Stimulated activated naive B cell treated with anti-CD40 and anti-IgM and Interleukin-4, amounts not matched to agents 10 μg/mL and 1 μg/mL and 100 μg/mL, for 72 hours (primary cell): ENCODE results near the gene DNAJB6.
A peak's percentile ranks its signal among the peaks of the same experiment; 100 is the strongest.

ENCODE experiments used
- ATAC-seq, 2 donors: fragments of 150-1000 bp; cut with Tn5 transposase; replicated peaks; 2 replicates each; pipeline ENCODE4 v1.10.0; 2021; ENCODE audit warnings: moderate library complexity in 1 of 2
- DNase-seq: peaks from one replicate; pipeline ENCODE4 v3.0.0; 2021
- H3K27ac Mint-ChIP-seq: one replicate; pipeline ENCODE4 v1.8.0; 2022; ENCODE audit warnings: mild to moderate bottlenecking, mixed read lengths
- H3K27me3 Mint-ChIP-seq, 2 donors: one replicate each; pipeline ENCODE4 v1.8.0; 2022; ENCODE audit warnings: mixed read lengths in 2 of 2
- H3K36me3 Mint-ChIP-seq, 2 donors: one replicate each; pipeline ENCODE4 v1.8.0; 2022; ENCODE audit warnings: mixed read lengths in 2 of 2, mild to moderate bottlenecking in 1 of 2
- H3K4me1 Mint-ChIP-seq, 2 donors: one replicate each; pipeline ENCODE4 v1.8.0; 2022; ENCODE audit warnings: mixed read lengths in 2 of 2, mild to moderate bottlenecking in 1 of 2
- H3K4me3 Mint-ChIP-seq, 2 donors: one replicate each; pipeline ENCODE4 v1.8.0; 2022; ENCODE audit warnings: mild to moderate bottlenecking in 2 of 2, mixed read lengths in 2 of 2, moderate library complexity in 1 of 2
- H3K9me3 Mint-ChIP-seq, 2 donors: one replicate each; pipeline ENCODE4 v1.8.0; 2022; ENCODE audit warnings: mixed read lengths in 2 of 2, mild to moderate bottlenecking in 1 of 2

DNAJB6 gene

DNA sequence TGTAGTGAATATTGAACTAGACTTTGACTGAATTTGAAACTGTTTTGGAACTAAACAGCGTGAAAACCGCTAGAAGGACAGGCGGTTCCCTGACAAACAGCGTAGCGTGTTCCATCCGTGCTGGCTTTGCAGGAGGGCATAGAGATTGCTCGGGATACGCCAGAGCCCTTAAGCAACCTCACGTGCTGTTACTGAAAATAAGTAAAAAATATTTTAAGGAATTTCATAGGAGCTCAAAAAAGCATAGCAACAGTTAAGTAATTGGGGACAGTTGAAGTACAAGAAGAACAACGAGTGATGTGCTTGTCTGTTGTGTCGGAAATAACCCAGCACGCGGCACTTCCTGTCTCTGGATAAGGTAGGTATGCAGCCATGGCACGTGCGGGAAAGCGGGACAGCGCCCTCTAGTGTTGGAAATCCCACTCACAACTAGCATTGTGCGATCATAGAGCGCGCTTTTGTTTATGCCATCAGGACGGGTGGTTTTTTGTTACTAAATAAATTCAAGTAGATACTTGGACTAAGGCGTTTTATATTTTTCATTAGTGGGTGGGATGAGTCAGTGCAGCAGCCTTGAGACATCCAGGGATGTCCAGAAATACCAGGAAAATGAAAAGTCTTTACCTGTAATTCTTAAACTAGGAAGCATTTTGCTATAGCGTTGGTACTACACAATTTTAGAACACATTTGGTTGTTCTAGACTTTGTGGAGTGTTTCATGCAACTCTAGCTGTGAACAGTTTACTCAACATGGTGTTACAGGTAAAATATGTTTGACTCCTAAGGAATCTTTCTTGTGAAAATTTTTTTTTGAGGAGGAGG, 50.4 kb downstream of the DNAJB6 start:
- no peaks in the 10 kb centered on the region for H3K27me3 Mint-ChIP-seq
- peaks cover 36 to 60% of the 10 kb centered on the region in 2 donors for H3K36me3 Mint-ChIP-seq
- DNase-seq, result peak; percentile 41
- H3K4me1 Mint-ChIP-seq, result peaks cover 8 to 15% of the 10 kb centered on the region in 2 donors
- no peak overlapping the region for H3K4me3 Mint-ChIP-seq
- peak overlapping the region; percentile 44 for H3K27ac Mint-ChIP-seq
- ATAC-seq, result peak; percentile 93 to 94
- H3K9me3 Mint-ChIP-seq, result no peaks in the 10 kb centered on the region

DNA sequence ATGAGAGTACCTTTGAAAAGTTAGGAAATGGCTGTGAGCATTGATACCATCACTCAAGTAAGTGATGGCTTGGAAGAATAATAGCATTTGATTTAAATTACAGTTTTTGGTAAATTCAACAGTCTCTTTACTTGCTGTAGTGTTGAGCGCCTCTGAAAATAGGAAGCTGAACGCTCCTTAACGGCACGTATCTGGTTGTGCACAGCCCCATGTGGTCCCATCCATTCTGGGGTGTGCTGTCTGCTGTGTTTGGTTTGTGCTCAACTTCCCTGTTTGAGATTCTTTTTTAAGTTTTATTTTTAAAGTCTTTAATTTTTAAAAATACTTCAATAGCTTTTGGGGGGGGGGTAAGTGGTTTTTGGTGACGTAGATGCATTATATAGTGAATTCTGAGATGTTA, 51.5 kb downstream of the DNAJB6 start:
- Mint-ChIP-seq H3K4me3 (no peak overlapping the region), H3K36me3 (peaks cover 32 to 57% of the 10 kb centered on the region in 2 donors), H3K27ac (no peak overlapping the region), H3K9me3 (no peaks in the 10 kb centered on the region), H3K4me1 (peaks cover 9 to 15% of the 10 kb centered on the region in 2 donors), H3K27me3 (no peaks in the 10 kb centered on the region)
- ATAC-seq, result no peak
- DNase-seq, result no peak

DNA sequence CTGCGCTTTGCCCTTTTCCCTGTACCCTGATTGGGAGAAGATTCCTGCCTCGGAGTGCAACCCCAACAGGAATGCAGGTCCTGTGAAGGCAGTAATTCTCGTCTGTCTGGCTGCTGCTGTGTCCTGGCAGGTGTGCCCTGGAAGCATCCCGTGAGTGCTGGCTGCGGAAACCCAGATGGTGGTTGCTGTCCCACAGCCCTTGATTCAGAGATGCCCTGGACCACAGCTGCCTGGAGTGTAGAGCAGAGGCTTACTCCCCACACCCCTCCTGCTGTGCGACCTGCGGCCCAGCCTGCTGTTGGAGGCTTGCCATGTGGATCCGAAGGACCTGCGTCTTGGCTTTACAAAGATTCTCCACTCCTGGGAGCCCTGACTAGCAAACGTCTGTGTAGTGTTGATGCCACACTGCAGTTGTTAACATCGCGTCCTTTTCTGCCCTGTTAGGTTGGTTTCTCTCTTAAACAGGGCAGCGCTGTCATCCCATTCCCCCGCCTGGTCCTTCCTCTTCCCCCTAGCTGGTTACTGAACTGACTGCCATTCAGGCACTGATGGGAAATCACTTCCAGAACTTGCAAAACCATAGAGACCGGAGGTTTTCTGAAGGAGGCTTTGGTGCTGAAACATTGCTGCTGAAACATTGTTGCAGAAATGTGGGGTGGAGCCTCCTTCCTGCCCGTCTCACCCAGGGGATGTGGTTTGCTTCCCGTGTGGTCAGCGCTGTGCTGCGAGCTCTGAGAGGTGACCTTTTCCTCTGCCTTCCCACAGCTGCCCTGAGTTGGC, 53.3 kb downstream of the DNAJB6 start:
- Mint-ChIP-seq H3K4me3 (no peak overlapping the region), H3K4me1 (peaks cover 9 to 15% of the 10 kb centered on the region in 2 donors), H3K27me3 (no peaks in the 10 kb centered on the region), H3K27ac (peak overlapping the region; percentile 4), H3K36me3 (peaks cover 23 to 58% of the 10 kb centered on the region in 2 donors), H3K9me3 (no peaks in the 10 kb centered on the region)
- ATAC-seq, result peak in 1 of 2 donors; percentile 35
- no peak for DNase-seq

DNA sequence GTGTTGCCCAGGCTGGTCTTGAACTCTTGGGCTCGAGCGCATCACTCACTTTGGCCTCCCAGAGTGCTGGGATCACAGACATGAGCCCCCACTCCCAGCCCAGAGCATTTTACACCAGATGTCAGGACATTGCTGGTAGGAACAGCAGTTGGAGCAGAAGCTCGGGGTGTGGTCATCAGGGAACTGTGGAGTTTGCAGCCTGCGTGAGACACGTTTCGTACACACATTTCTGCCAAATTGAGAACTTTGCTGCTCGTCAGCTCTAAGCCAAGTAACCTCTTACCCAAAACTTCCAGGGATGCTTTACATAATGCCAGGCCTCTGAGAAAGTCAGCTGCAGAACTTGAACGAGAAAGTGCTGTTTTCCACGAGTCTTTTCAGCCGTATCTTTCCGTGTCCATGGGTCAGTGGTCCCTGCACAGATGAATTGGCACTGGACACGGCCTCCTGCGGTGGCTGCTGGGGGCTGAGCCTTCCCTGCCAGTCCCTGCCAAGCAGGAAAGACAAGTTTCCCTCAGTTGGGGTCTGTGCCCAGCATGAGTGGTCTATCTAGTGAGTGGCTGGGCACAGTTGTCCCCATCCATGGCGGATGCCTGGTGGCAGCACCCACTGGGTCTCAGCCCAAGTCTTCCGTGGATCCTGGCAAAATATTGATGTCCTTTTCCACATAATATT, 54.4 kb downstream of the DNAJB6 start:
- Mint-ChIP-seq H3K4me3 (no peak overlapping the region), H3K27ac (peak overlapping the region; percentile 67), H3K4me1 (peaks cover 9 to 15% of the 10 kb centered on the region in 2 donors), H3K36me3 (peaks cover 23 to 57% of the 10 kb centered on the region in 2 donors), H3K27me3 (no peaks in the 10 kb centered on the region), H3K9me3 (no peaks in the 10 kb centered on the region)
- ATAC-seq (no peak), DNase-seq (no peak)

DNA sequence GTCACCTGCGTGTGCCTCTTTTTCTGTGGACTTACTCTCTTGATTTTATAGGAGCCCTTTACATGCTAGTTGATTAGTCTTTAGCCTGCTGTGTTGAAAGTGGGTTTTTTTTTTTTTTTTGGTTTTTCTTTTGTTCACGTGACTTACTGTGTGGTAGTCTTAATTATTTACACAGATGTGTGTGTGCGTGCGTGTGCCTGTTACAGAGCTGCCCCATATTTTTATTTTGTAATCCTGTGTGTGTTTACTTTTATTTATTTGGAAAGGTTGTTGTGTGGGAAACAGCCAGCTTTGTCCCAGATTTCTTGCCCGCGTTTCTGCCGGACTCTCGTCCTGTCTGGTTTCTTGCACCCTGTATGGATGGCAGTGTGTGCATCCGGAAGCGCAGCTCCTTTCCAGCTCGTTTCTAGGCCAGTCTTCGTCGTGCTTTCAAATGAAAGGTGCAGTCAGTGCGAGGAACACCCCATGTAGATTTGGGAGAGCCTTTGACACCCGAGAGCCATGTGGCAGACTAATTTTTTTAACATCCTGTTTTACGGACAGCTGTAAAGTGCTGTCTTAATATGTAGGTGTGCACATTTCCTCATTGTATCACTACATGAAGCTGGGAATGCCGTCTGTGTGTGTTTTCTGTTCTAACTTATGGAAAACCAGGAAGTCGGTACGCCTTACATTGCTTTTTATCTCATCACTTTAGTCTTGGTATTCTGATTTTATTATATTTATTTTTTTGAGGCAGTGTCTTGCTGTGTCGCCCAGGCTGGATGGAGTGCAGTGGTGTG, 55.6 kb downstream of the DNAJB6 start:
- Mint-ChIP-seq H3K36me3 (peaks cover 20 to 48% of the 10 kb centered on the region in 2 donors), H3K4me1 (peaks cover 7 to 18% of the 10 kb centered on the region in 2 donors), H3K27me3 (no peaks in the 10 kb centered on the region), H3K27ac (peak overlapping the region; percentile 56), H3K4me3 (no peak overlapping the region), H3K9me3 (no peaks in the 10 kb centered on the region)
- no peak for DNase-seq
- ATAC-seq, result no peak

DNA sequence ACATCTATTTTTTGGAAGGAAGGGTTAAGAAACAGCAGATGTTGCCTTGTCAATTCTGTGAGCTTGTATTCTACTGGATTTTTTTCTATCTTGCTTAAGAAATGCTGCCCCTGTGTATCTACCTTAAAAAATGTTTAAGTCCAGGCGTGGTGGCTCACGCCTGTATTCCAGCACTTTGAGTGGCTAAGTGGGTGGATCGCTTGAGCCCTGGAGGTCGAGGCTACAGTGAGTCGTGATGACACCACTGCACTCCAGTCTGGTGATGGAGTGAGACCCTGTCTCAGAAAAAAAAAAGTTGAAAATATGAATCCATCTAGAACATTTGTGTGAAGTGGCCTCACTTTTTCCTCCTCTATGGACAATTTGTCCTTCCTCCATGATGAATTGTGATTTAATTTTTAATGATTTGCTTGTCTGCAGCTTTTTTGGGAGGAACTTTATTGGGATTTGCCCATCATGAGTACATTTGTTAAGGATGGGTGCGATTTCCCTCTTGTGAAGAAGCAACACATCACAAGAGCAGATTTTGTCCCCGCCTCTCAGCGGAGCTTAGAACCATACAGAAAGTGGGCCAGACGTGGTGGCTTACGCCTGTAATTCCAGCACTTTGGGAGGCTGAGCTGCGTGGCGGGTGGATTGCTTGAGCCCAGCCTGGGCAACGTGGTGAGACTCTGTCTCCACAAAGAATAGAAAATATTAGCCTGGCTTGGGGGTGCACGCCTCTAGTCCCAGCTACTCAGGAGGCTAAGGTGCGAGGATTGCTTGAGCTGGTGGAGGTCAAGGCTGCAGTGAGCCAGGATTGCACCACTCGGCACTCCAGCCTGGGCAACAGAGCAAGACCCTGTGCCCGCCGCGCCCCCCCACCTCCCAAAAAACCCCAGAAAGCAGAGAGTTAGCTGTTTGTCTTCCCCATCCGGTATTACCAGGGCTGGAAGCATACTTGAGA, 57.7 kb downstream of the DNAJB6 start:
- no peaks in the 10 kb centered on the region for H3K9me3 Mint-ChIP-seq
- peaks cover 31 to 59% of the 10 kb centered on the region in 2 donors for H3K36me3 Mint-ChIP-seq
- no peak for DNase-seq
- H3K27me3 Mint-ChIP-seq, result no peaks in the 10 kb centered on the region
- no peak for ATAC-seq
- peaks cover 10 to 24% of the 10 kb centered on the region in 2 donors for H3K4me1 Mint-ChIP-seq
- no peak overlapping the region for H3K4me3 Mint-ChIP-seq
- peak overlapping the region; percentile 20 for H3K27ac Mint-ChIP-seq

DNA sequence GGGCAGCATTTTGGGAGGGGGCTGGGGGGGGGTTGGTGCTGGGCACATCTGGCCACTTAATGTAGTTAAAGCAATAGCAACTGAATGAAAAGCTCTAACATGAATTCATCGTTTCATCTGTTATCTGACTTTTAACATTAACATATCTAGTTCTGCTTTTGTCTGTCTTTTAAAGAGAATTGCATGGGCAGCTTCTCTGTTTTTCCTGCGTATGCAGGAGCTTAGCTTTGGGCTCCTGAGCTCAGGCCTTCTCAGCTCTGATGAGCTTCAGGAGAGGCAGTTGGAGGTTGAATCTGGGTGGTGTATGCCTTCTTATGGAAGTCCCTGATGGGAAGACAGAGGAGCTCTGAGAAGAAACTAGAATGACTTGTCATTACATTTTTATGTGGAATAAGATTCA, 58.4 kb downstream of the DNAJB6 start:
- Mint-ChIP-seq H3K9me3 (no peaks in the 10 kb centered on the region), H3K27ac (no peak overlapping the region), H3K4me3 (no peak overlapping the region), H3K36me3 (peaks cover 35 to 60% of the 10 kb centered on the region in 2 donors), H3K4me1 (peaks cover 10 to 19% of the 10 kb centered on the region in 2 donors), H3K27me3 (no peaks in the 10 kb centered on the region)
- no peak for ATAC-seq
- no peak for DNase-seq

DNA sequence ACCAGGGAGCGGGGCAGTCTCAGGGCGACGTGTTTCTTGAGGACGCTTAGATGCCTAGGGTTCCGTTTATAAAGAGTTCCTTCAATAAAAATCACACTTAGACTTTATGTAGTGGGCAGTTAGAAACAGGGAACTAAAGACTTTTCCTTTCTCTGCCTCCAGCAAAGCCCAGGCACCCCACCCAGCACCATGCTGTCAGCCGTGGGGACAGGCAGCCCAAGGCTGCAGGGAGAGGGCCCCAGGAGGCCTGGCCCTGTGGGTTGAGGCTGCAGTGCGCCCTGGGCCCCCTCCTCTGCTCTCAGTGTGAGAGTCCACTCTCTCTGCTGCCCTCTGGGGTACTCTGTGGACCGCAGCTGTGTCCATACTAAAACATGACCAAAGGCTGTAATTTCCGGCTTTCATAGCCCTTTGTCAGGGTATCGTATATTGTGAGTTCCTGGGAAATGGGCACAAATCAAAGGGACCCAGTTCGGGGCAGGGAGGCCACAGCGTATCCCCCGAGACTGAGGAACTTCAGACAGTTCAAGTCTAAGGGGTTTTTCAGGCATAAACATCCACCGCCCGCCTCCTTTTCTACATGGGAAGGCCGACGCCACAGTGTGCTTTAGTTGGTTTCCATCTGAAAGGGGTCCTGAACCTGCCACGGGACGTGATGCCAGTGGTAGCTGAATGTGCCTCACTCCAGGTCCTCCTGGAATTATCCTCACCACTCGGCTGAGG, 59.7 kb downstream of the DNAJB6 start:
- no peak for DNase-seq
- Mint-ChIP-seq H3K4me1 (peaks cover 13 to 25% of the 10 kb centered on the region in 2 donors), H3K4me3 (no peak overlapping the region), H3K9me3 (no peaks in the 10 kb centered on the region), H3K36me3 (peaks cover 42 to 62% of the 10 kb centered on the region in 2 donors), H3K27me3 (no peaks in the 10 kb centered on the region), H3K27ac (no peak overlapping the region)
- no peak for ATAC-seq

DNA sequence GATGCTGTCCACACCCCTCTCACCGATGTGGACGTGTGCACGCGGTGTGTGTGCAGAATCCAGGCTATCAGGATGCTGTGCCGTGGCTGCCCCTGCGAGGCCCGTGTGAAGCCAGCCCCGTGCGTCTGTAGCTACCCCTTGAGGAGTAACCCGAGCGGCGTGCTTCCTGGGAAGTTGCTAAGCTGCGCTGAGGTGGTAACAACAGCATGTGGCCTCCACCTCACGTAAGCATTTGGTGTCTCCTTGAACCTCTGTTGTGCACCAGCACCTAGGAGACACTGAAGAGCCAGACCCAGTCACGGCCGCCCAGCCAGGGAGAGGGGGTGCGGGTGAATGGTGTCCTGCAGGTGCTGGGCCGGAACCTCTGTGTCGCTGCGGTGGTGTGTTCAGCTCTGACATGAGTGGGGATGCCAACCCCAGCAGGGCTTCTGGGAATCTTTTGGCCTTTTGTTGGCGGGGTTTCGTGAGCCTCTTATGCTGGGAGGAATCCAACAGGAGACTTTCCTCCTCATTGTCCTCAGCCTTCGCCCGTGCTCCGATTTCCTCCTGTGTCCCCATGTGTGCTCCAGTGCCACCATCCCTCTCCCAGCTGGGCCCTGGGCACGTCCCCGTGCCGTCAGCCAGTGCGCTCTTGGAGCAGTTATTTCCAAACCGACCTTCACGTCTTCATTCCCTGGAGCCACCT, 60.4 kb downstream of the DNAJB6 start:
- no peaks in the 10 kb centered on the region for H3K27me3 Mint-ChIP-seq
- H3K27ac Mint-ChIP-seq, result no peak overlapping the region
- peaks cover 43 to 61% of the 10 kb centered on the region in 2 donors for H3K36me3 Mint-ChIP-seq
- ATAC-seq (no peak), DNase-seq (no peak)
- H3K9me3 Mint-ChIP-seq, result no peaks in the 10 kb centered on the region
- no peak overlapping the region for H3K4me3 Mint-ChIP-seq
- H3K4me1 Mint-ChIP-seq, result peaks cover 13 to 28% of the 10 kb centered on the region in 2 donors

DNA sequence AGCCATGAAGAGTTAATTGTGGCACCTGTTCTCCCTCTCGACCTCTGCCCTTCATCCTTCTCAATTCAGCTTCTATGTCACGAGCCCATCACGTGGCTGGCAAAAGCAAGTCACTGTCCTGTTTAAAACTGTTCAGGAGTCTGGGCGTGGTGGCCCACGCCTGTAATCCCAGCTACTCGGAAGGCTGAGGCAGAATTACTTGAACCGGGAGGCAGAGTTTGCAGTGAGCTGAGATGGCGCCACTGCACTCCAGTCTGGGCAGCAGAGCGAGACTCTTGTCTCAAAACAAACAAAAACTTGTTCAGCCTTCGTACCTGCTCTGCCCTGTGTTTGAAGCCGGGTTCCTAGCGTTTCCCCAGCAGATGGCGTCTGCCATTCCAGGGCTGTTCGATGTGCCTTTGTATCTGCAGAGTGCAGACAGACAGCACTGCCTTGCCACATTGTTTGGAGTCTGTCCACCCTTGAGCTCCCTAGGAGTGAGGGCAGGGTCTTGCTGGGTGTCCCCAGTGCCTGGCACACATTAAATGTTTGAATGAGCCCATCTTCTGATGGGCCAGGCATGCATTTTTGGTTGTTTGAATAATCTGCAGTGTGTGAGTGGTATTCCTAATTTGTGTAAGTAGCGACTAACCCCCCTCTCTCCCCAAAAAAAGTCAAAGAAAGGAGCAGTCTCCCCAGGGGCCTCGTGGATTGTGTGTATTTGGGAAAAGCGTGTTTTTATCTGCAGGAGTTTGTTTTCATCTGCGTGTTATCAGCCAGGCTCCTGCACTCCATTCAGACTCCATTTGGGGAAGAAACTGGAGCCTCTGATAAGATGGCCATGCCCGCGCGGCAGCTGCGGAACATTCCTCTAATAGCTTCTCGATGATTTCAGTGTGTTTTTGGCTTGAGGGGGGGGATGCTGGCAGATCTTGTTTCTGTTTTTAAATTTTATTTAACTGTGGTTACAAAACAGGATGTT, 61.2 kb downstream of the DNAJB6 start:
- H3K4me3 Mint-ChIP-seq, result no peak overlapping the region

DNA sequence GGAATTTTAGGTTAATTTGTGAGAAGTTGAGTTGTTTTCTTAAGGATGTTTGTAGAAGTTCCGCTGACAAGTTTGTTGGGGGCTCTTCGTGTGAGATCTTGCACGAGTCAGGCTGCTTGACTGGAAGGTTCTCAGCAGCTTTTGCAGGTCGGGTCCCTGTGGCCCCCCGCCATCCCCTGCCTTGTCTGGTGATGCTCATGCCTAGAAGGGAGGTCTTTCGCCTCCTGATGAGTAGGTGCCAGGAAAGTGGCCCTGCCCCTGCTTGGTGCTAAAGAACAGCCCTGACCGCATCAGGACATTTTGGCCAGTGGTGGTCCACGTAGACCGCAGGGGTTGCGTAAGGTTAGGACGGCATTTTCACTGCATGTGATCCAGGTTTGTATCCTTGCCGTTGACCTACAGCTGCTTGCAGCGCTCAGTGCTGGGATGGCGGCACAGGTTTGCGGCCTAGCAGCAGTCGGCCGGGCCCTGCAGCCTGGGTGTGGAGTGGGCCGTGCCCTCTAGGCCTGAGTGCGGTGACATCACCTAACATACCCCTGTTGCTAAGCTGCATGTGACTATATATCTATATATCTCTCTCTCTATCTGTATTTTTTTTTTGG, 62.4 kb downstream of the DNAJB6 start:
- peaks cover 48 to 62% of the 10 kb centered on the region in 2 donors for H3K36me3 Mint-ChIP-seq

More for the DNA sequence above, 61.2 kb downstream of the DNAJB6 start:
- ATAC-seq (peak; percentile 50 to 58), DNase-seq (no peak)
- Mint-ChIP-seq H3K9me3 (no peaks in the 10 kb centered on the region), H3K27me3 (no peaks in the 10 kb centered on the region), H3K36me3 (peaks cover 46 to 64% of the 10 kb centered on the region in 2 donors), H3K27ac (peak overlapping the region; percentile 57), H3K4me1 (peaks cover 12 to 34% of the 10 kb centered on the region in 2 donors)

More for the DNA sequence above, 62.4 kb downstream of the DNAJB6 start:
- Mint-ChIP-seq H3K27me3 (no peaks in the 10 kb centered on the region), H3K4me1 (peaks cover 12 to 39% of the 10 kb centered on the region in 2 donors), H3K4me3 (no peak overlapping the region), H3K27ac (peak overlapping the region; percentile 79), H3K9me3 (no peaks in the 10 kb centered on the region)
- DNase-seq (no peak), ATAC-seq (no peak)
